Measurements from ENCODE around the gene WDR17. TPM values are rescaled to one million over a fixed set of nuclear protein-coding genes. Genes with fewer than 3 reads are reported as not detected.
"Not testable (repeated sequence)": the region's sequence is repeated elsewhere in the genome, so short reads cannot be mapped to it uniquely, and the experiment has no call there.

Gene WDR17
- total RNA-seq, 1 donor from 2014 or later, result 0.23 TPM

GRCh38 chr4:176188654-176189053 lies 123.0 kb downstream of the WDR17 start:
- ATAC-seq, result no peak
- DNase-seq (ENCODE audit: low spot score), result no peak

DNA sequence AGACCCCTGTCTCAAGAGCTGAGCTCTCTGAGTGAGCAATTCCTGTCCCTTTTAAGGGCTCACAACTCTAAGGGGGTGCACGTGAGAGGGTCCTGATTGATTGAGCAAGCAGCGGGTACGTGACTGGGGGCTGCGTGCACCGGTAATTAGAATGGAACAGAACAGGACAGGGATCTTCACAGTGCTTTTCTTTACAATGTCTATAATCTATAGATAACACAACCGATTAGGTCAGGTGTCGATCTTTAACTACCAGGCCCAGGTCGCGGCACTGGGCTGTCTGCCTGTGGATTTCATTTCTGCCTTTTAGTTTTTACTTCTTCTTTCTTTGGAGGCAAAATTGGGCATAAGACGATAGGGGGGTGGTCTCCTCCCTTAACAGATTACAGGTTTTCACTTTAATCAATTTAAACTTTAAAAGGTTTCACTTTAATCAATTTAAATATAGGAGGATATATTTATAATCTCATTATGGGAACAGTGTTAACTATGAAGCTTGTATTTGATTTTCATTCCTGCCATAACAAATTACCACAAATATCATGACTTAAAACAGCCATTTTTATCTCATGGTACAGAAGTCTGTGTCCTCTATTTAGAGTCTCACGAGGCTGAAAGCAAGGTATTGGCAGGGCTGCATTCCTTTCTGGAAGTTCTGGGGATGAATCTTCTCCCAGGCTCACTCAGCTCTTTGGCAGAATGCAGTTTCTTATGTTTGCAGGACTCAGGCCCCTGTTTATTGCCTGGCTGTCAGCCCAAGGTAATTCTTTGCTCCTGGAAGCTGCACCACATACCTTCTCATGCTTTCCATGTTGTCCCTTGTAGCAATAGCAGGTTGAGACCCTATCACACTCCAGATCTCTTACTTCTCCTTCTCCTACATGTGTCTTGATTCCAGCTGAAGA lies 124.5 kb downstream of the WDR17 start:
- ATAC-seq, result no peak
- no peak for DNase-seq (ENCODE audit: low spot score)

GRCh38 chr4:176191974-176192373 lies 126.3 kb downstream of the WDR17 start:
- no peak for ATAC-seq
- DNase-seq (ENCODE audit: low spot score), result no peak

GRCh38 chr4:176193126-176193525 lies 127.5 kb downstream of the WDR17 start:
- no peak for ATAC-seq
- DNase-seq (ENCODE audit: low spot score), result no peak

GRCh38 chr4:176193938-176194337 lies 128.3 kb downstream of the WDR17 start:
- no peak for DNase-seq (ENCODE audit: low spot score)
- ATAC-seq, result no peak

- DNase-seq (ENCODE audit: low spot score) (peak; percentile 94), ATAC-seq (peak; percentile 100)
Measured at GRCh38 chr4:176195184-176195978, 129.7 kb downstream of the WDR17 start, which contains the start of gene SPATA4. TSS of gene SPATA4 (minus strand) at chr4:176195585. CDS start at chr4:176195562, 23 bp downstream.

GRCh38 chr4:176198316-176198903 lies 132.8 kb downstream of the WDR17 start:
- ATAC-seq (no peak), DNase-seq (ENCODE audit: low spot score) (no peak)

DNA sequence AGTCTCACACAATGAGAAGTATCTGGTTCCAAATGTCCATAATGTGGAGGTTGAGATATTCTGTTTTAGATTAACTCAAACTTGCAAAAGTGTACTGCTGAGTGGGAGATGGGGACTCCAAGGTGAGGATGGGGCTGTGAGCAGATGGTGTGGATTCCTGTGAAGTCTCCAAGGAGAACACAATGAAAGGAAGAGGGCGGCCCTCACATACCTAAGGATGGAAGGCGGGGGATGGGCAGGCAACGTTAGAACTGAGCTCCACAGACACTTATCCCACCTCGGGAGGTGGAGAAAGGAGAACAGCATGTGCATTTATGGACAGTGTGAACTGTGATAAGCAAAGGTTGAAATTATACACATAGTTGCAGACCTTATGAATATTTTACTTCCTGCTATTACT lies 139.7 kb downstream of the WDR17 start:
- ATAC-seq, result no peak

DNA sequence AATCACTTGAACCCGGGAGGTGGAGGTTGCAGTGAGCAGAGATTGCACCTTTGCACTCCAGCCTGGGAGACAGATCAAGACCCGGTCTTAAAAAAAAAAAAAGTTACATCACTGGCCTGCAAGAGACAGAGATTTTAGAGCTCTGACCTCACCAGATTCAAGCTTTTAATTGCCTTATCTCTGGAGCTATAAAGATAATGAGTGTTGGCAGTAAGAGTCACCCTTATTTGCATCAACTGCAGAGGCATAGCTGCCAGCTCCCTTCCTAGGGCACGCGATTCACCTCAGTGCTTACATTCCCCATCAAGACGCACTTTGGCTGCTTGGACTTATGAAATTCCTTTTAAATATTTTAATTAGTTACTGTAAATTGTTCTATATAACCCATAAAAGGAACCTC lies 142.2 kb downstream of the WDR17 start:
- ATAC-seq (no peak), DNase-seq (ENCODE audit: low spot score) (no peak)

More for the DNA sequence above, 139.7 kb downstream of the WDR17 start:
- DNase-seq (ENCODE audit: low spot score), result no peak

DNA sequence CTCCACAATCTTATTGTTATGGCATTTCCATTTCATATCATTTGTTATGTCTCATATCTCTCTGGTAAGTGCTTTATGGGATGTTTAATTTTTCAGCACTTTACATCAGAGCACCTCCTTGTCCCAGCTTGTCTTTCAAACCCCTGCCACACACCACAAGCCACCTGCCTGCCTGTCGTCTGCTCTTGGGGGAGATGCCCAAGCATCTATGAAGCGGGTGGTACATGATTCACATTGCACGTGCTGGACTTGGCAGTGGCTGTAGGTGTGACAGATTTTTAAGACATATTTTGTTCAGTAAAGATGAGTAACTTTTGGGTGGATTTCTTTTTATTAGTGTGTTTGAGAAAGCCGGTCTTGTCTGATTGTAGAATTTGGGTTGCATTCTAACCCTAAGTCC lies 143.9 kb downstream of the WDR17 start:
- ATAC-seq, result no peak
- DNase-seq (ENCODE audit: low spot score), result no peak

- ATAC-seq, result no peak
- DNase-seq (ENCODE audit: low spot score), result no peak
Measured at GRCh38 chr4:176210101-176210500, 144.5 kb downstream of the WDR17 start.

DNA sequence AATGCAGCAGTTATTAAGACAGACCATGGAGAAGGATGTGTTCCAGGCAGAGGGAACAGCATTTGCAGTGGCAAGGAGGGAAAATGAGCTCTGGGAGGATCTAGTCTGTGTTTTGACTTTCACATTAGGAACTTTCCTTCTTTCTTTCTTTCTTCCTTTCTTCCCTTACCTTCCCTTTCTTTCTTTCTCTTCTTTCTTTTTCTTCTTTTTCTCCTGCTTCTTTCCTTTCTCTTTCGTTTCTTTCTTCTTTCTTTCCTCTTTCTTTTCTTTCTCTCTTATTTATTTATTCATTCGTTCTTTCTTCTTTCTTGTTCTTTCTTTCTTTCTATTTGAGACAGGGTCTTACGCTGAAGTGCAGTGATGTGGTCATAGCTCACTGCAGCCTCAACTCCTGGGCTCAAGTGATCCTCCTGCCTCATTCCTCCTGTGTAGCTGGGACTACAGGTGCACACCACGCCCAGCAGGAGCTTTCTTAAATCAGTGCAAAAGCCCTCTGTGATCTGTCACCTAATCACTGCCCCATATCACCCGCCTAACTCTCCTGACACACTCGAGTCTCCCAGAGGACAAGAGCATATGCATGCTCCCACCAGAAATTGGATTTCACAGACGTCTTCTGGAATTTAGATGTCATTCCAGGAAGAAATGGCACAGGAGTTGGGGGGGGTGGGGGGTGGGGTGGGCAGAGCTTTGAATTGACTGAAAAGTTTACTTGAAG lies 145.1 kb downstream of the WDR17 start:
- ATAC-seq, result no peak
- no peak for DNase-seq (ENCODE audit: low spot score)

DNA sequence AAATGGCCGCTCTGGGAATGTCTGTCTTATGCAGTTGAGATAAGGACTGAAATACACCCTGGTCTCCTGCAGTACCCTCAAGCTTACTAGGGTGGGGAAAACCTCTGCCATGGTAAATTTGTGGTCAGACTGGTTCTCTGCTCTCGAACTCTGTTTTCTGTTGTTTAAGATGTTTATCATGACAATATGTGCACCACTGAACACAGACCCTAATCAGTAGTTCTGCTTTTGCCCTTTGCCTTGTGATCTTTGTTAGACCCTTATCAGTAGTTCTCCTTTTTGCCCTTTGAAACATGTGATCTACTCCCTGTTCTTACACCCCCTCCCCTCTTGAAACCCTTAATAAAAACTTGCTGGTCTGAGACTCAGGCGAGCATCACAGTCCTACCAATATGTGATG lies 146.7 kb downstream of the WDR17 start:
- ATAC-seq; DNase-seq (ENCODE audit: low spot score): not testable (repeated sequence)

DNA sequence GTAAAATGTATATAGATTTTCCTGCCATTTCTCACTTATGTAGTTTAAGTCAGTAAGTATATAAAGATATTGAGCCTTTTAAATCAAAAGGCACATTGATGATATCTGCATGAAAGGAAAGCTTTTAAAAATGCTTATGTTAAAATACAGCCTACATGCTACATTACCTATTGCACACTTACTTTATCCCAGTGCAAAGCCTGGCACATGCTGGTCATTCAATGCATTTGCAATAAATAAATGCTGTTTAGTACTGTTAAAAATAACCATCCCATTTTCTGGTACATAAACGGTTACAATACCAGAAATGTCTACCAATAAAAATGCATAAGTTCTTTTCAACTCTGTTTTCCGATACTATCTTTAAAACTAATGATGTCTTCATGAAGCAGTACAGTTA lies 151.9 kb downstream of the WDR17 start:
- no peak for ATAC-seq
- no peak for DNase-seq (ENCODE audit: low spot score)

DNA sequence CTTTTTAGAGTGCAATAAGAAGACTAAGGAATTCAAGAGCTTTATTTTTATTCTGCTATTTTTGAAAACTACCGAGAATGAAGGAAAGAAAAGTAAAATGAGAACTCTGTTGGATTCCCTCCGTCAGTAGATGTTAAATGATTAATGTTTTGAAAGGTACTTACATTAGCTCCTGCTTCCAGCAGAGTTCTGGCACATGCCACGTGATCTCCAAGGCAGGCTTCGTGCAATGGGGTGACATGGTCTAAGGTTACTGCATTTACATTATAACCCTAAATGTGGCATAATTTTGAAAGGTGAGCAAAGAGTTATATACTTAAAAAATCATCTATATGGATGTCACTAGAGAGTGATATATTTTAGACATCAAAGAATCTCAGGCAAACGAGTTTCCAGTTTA lies 156.5 kb downstream of the WDR17 start:
- DNase-seq (ENCODE audit: low spot score) (no peak), ATAC-seq (no peak)

- ATAC-seq (no peak), DNase-seq (ENCODE audit: low spot score) (no peak)
Measured at GRCh38 chr4:176223561-176223960, 157.9 kb downstream of the WDR17 start.

GRCh38 chr4:176226736-176227135 lies 161.1 kb downstream of the WDR17 start:
- DNase-seq (ENCODE audit: low spot score) (no peak), ATAC-seq (no peak)

DNA sequence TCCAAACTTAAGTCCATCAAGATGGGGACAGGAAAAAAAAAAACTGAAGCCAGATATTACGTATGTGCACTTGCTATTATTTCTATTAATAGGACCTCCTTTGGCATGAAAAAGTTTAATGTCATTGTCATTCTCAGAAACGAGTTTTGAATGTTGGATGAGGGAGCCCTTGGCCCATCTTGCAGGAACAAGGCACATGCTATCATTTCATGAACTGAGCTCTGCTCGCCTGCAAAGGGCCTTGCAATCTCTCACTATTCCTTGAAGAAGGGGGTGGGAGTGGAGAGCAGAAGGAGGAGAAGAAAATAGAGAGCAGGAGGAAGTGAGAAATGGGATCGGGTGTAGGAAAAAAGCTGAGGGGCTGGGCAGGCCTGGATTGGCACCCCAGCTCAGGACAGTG lies 164.0 kb downstream of the WDR17 start:
- no peak for ATAC-seq
- no peak for DNase-seq (ENCODE audit: low spot score)

Data from left lobe of liver (tissue), 2 donors.